Measurements from ENCODE around the gene MOSPD3.

Gene MOSPD3

DNA sequence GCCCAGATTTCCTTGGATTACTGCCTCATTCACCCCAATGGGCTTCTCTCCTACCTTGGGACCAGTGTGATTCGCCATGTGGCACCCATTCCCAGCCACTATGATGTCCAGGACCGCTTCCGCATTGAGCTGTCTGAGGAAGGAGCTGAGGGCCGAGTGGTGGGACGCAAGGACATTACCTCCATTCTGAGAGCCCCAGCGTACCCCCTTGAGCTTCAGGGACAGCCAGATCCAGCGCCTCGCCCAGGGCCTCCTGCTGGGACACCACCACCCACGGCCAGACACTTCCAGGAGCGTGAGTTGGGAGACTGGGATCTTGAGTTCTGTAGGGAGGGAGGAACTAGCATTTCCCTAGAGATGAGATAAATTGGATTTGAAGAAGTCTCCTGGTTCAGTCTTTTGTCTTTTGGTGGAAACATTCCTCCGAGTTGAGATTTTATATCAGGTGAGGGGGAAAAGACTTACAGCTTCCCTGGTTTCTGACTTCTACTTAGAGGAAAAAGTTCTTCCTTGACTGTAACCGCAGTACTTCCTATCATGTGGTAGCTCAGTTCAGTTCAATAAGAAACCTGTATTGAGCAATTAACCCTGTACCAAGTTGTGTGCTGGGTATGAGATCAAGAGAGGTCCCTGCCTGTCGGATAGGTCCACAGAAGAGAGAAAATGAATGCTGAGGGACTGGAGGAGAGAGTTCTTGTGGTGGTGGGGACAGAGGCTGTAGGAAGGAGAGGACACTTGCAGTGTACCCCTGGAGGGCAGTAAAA, 1.3 kb downstream of the MOSPD3 start:
- Histone ChIP-seq H3K36me3 (ENCODE audit: insufficient read depth, low read length) (no peaks in the 10 kb centered on the region), H3K27ac (ENCODE audit: low read length) (no peak overlapping the region), H3K27me3 (ENCODE audit: insufficient read depth, low read length, poor library complexity) (no peaks in the 10 kb centered on the region), H3K79me2 (ENCODE audit: insufficient read depth, low read length) (peaks cover 5% of the 10 kb centered on the region; the same call in 1 of the 2 replicates), H4K20me1 (ENCODE audit: insufficient read depth, low read length) (no peaks in the 10 kb centered on the region), H3K4me3 (ENCODE audit: low read depth in 1 of 2, low read length in 2 of 2) (peak overlapping the region in 1 of 2 experiments; percentile 56; a peak in 2 of 4 replicates), H3K4me1 (ENCODE audit: insufficient read depth, low read length) (peaks cover 24% of the 10 kb centered on the region), H3K9ac (ENCODE audit: low read depth, low read length) (peak overlapping the region; percentile 89), H2AFZ (ENCODE audit: low read depth, low read length) (no peak overlapping the region), H3K4me2 (ENCODE audit: insufficient read depth, low read length) (peak overlapping the region; percentile 98), H3K9me3 (ENCODE audit: insufficient read depth, low read length, severe bottlenecking) (no peaks in the 10 kb centered on the region)
- TF ChIP-seq, protein P1, sequence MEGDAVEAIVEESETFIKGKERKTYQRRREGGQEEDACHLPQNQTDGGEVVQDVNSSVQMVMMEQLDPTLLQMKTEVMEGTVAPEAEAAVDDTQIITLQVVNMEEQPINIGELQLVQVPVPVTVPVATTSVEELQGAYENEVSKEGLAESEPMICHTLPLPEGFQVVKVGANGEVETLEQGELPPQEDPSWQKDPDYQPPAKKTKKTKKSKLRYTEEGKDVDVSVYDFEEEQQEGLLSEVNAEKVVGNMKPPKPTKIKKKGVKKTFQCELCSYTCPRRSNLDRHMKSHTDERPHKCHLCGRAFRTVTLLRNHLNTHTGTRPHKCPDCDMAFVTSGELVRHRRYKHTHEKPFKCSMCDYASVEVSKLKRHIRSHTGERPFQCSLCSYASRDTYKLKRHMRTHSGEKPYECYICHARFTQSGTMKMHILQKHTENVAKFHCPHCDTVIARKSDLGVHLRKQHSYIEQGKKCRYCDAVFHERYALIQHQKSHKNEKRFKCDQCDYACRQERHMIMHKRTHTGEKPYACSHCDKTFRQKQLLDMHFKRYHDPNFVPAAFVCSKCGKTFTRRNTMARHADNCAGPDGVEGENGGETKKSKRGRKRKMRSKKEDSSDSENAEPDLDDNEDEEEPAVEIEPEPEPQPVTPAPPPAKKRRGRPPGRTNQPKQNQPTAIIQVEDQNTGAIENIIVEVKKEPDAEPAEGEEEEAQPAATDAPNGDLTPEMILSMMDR (IDR thresholded peaks at IDR 0.05; ENCODE audit: borderline replicate concordance, extremely low read depth, low read length, poor library complexity, severe bottlenecking) = no peak
- no peak for TF ChIP-seq EZH2 (IDR thresholded peaks at IDR 0.05; ENCODE audit: borderline replicate concordance, low read depth, low read length, severe bottlenecking)
- ATAC-seq (ENCODE audit: insufficient read depth, low read depth) (no peak), DNase-seq (no peak)

DNA sequence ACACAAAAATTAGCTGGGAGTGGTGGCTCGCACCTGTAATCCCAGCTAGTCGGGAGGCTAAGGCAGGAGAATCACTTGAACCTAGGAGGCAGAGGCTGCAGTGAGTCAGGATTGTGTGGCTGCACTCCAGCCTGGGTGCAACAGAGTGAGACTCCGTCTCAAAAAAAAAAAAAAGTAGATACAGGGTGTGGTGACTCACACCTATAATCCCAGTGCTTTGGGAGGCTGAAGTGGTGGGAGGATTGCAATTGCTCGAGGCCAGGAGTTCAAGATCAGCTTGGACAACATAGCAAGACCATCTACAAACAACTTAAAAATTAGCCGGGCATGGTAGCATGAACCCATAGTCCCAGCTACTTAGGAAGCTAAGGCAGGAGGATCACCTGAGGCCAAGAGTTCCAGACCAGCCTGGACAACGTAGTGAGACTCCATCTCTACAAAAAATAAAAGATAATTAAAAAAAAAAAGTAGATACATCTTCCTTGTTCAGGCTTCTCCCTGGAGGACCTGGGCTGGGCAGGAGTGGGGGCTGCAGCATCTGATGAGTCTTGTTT, 2.0 kb downstream of the MOSPD3 start:
- no peaks in the 10 kb centered on the region for H4K20me1 ChIP-seq (ENCODE audit: insufficient read depth, low read length)
- no peaks in the 10 kb centered on the region for H3K9me3 ChIP-seq (ENCODE audit: insufficient read depth, low read length, severe bottlenecking)
- H3K4me1 ChIP-seq (ENCODE audit: insufficient read depth, low read length) = peaks cover 24% of the 10 kb centered on the region
- H3K27me3 ChIP-seq (ENCODE audit: insufficient read depth, low read length, poor library complexity) = no peaks in the 10 kb centered on the region
- TF ChIP-seq EZH2 (IDR thresholded peaks at IDR 0.05; ENCODE audit: borderline replicate concordance, low read depth, low read length, severe bottlenecking) = no peak
- TF ChIP-seq, protein P1 (IDR thresholded peaks at IDR 0.05; ENCODE audit: borderline replicate concordance, extremely low read depth, low read length, poor library complexity, severe bottlenecking) = no peak
- DNase-seq (no peak), ATAC-seq (ENCODE audit: insufficient read depth, low read depth) (no peak)
- H3K9ac ChIP-seq (ENCODE audit: low read depth, low read length) = no peak overlapping the region
- no peak overlapping the region for H2AFZ ChIP-seq (ENCODE audit: low read depth, low read length)
- no peak overlapping the region for H3K27ac ChIP-seq (ENCODE audit: low read length)
- H3K4me3 ChIP-seq (ENCODE audit: low read depth in 1 of 2, low read length in 2 of 2) = no peak overlapping the region
- H3K79me2 ChIP-seq (ENCODE audit: insufficient read depth, low read length) = peaks cover 5% of the 10 kb centered on the region; the same call in 1 of the 2 replicates
- no peaks in the 10 kb centered on the region for H3K36me3 ChIP-seq (ENCODE audit: insufficient read depth, low read length)
- H3K4me2 ChIP-seq (ENCODE audit: insufficient read depth, low read length) = no peak overlapping the region

DNA sequence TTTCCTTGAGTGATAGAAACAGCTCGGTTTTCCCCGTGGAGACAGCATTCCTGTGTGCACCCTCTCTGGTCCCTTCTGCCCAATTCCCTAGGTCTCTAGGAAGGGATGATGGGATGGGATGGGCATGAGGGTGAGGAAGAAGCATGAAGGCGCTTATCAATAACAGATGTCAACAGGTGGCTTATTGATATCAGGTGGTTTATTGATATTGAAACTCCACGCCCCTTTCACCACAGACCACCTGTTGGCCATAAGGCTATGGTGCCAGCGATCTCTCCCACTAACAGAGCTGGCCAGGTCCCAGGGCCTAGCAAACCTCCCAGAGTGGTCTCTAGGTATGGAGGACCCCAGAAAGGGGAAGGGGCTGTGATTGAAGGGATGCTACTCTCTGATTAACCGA, 7.9 kb downstream of the MOSPD3 start:
- no peaks in the 10 kb centered on the region for H3K36me3 ChIP-seq (ENCODE audit: insufficient read depth, low read length)
- H3K9me3 ChIP-seq (ENCODE audit: insufficient read depth, low read length, severe bottlenecking) = no peaks in the 10 kb centered on the region
- no peaks in the 10 kb centered on the region for H3K4me1 ChIP-seq (ENCODE audit: insufficient read depth, low read length)
- H3K4me3 ChIP-seq (ENCODE audit: low read depth in 1 of 2, low read length in 2 of 2) = no peak overlapping the region
- H3K79me2 ChIP-seq (ENCODE audit: insufficient read depth, low read length) = no peaks in the 10 kb centered on the region
- H4K20me1 ChIP-seq (ENCODE audit: insufficient read depth, low read length) = no peaks in the 10 kb centered on the region
- no peaks in the 10 kb centered on the region for H3K27me3 ChIP-seq (ENCODE audit: insufficient read depth, low read length, poor library complexity)
- H2AFZ ChIP-seq (ENCODE audit: low read depth, low read length) = no peak overlapping the region
- H3K27ac ChIP-seq (ENCODE audit: low read length) = no peak overlapping the region
- H3K4me2 ChIP-seq (ENCODE audit: insufficient read depth, low read length) = no peak overlapping the region
- no peak overlapping the region for H3K9ac ChIP-seq (ENCODE audit: low read depth, low read length)
- TF ChIP-seq, protein P1 (IDR thresholded peaks at IDR 0.05; ENCODE audit: borderline replicate concordance, extremely low read depth, low read length, poor library complexity, severe bottlenecking) = no peak
- TF ChIP-seq EZH2 (IDR thresholded peaks at IDR 0.05; ENCODE audit: borderline replicate concordance, low read depth, low read length, severe bottlenecking) = no peak
- ATAC-seq (ENCODE audit: insufficient read depth, low read depth) (no peak), DNase-seq (no peak)

All from DND-41 (cell line).